ENCODE measurements around the gene BPIFB1. TPM values are rescaled to one million over a fixed set of nuclear protein-coding genes. Genes with fewer than 3 reads are reported as not detected.

The BPIFB1 gene
- total and polyA plus RNA-seq, 2 of the 13 experiments (the other 11 are each of a cell fraction or from before 2014, with no cell fraction given), result 0.82 to 4.4 TPM

DNA sequence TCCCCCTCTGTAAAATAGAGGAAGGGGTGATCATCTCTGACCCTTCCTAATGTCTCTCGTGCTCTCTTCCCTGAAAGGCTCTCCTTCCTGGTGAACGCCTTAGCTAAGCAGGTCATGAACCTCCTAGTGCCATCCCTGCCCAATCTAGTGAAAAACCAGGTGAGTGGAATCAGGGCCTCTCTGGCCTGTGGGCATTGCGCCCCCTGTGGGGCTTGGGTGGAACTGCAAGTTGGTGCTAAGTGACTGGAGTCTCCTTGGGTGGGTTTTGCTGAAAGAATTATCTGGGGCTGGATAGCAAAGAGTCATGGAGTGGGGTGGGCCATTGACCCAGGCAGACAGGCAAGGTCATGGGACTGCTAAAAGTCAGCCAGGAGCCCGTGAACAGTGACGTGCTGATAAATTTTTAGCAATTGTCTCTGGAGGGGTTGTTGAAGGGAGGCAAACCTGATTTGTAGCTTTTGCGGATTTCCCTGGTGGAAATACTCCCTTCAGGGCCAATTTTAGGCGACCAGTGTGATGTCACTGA is 8.9 kb downstream of the BPIFB1 start (continued):
- TF ChIP-seq, protein P1, sequence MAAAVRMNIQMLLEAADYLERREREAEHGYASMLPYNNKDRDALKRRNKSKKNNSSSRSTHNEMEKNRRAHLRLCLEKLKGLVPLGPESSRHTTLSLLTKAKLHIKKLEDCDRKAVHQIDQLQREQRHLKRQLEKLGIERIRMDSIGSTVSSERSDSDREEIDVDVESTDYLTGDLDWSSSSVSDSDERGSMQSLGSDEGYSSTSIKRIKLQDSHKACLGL (CRISPR knock-in tag; IDR thresholded peaks at IDR 0.05), result 0 out of 2 replicates have a peak, but pooled peaks have one; percentile 49
- TF ChIP-seq ZNF550 (CRISPR knock-in tag; IDR thresholded peaks at IDR 0.05; ENCODE audit: borderline replicate concordance) (no peak), HIVEP1 (CRISPR knock-in tag; IDR thresholded peaks at IDR 0.05) (peak; percentile 83), TFE3 (CRISPR knock-in tag; IDR thresholded peaks at IDR 0.05) (no peak), NCOA1 (CRISPR knock-in tag; IDR thresholded peaks at IDR 0.05) (no peak), PATZ1 (CRISPR knock-in tag; IDR thresholded peaks at IDR 0.05) (0 out of 2 replicates have a peak, but pooled peaks have one; percentile 18), EHMT2 (IDR thresholded peaks at IDR 0.05; ENCODE audit: borderline replicate concordance, low read depth, low read length) (no peak), ADNP (CRISPR knock-in tag; IDR thresholded peaks at IDR 0.05) (no peak), REPIN1 (CRISPR knock-in tag; IDR thresholded peaks at IDR 0.05; ENCODE audit: borderline replicate concordance, low read depth) (no peak), LBX2 (CRISPR knock-in tag; IDR thresholded peaks at IDR 0.05; ENCODE audit: borderline replicate concordance) (no peak), ZNF30 (CRISPR knock-in tag; IDR thresholded peaks at IDR 0.05) (no peak), HMG20B (CRISPR knock-in tag; conservative IDR thresholded peaks at IDR 0.05) (no peak), ZNF574 (CRISPR knock-in tag; IDR thresholded peaks at IDR 0.05) (peak; percentile 75), REL (CRISPR knock-in tag; conservative IDR thresholded peaks at IDR 0.05) (no peak), HNRNPLL (IDR thresholded peaks at IDR 0.05; ENCODE audit: low read depth, low read length, poor library complexity, severe bottlenecking) (no peak), SNAPC4 (CRISPR knock-in tag; IDR thresholded peaks at IDR 0.05) (no peak), SP4 (CRISPR knock-in tag; IDR thresholded peaks at IDR 0.05) (no peak)

Measured in HepG2 (cell line).